ENCODE data around the gene COX5A. TPM values are rescaled to one million over a fixed set of nuclear protein-coding genes. Genes with fewer than 3 reads are reported as not detected.
"Not testable (repeated sequence)": the region's sequence is repeated elsewhere in the genome, so short reads cannot be mapped to it uniquely, and the experiment has no call there.

The COX5A gene
- total and polyA plus RNA-seq, 9 donors: 24.8 to 158 (median 75.0) TPM

- H3K27ac ChIP-seq: peak overlapping the region; percentile 31 to 80
Measured at GRCh38 chr15:74889390-74889882, 48.4 kb downstream of the COX5A start.

GRCh38 chr15:74888716-74889115 lies 49.2 kb downstream of the COX5A start:
- H3K27me3 ChIP-seq: no peaks in the 10 kb centered on the region
- H3K9me3 ChIP-seq: no peaks in the 10 kb centered on the region
- intact Hi-C loops (cut with DNase I): no loop called here
- no peak overlapping the region for H3K27ac ChIP-seq
- no peak for DNase-seq
- H3K4me3 ChIP-seq: no peak overlapping the region
- 79 to 87% (median 83%) methylated on average over 4 of the region's 4 CpGs for WGBS, 3 donors
- TF ChIP-seq POLR2A (IDR thresholded peaks at IDR 0.05) (no peak), EP300 (IDR thresholded peaks at IDR 0.05) (no peak), CTCF (IDR thresholded peaks at IDR 0.05) (no peak)
- no peaks in the 10 kb centered on the region for H3K36me3 ChIP-seq
- peaks cover 12% of the 10 kb centered on the region for H3K4me1 ChIP-seq (ENCODE audit: insufficient read depth)

More at GRCh38 chr15:74889390-74889882, 48.4 kb downstream of the COX5A start:
- Histone ChIP-seq H3K4me1 (ENCODE audit: insufficient read depth) (peaks cover 12% of the 10 kb centered on the region), H3K4me3 (peak overlapping the region; percentile 96), H3K9me3 (no peaks in the 10 kb centered on the region), H3K36me3 (no peaks in the 10 kb centered on the region), H3K27me3 (no peaks in the 10 kb centered on the region)
- TF ChIP-seq POLR2A (IDR thresholded peaks at IDR 0.05): no peak
- no peak for TF ChIP-seq CTCF (IDR thresholded peaks at IDR 0.05)
- no peak for TF ChIP-seq EP300 (IDR thresholded peaks at IDR 0.05)
- 4 to 10% (median 6%) methylated on average over 8 of the region's 8 CpGs for WGBS, 3 donors
- intact Hi-C loops (cut with DNase I): no loop called here
- DNase-seq: peak; percentile 30 to 64 (median 50)

GRCh38 chr15:74887537-74888193 lies 50.2 kb downstream of the COX5A start:
- H3K9me3 ChIP-seq; intact Hi-C loops (cut with DNase I); H3K27me3 ChIP-seq; H3K4me3 ChIP-seq; H3K27ac ChIP-seq; H3K36me3 ChIP-seq; DNase-seq: not testable (repeated sequence)
- peaks cover 12% of the 10 kb centered on the region for H3K4me1 ChIP-seq (ENCODE audit: insufficient read depth)
- 74 to 84% (median 81%) methylated on average over 10 of the region's 10 CpGs for WGBS, 3 donors

GRCh38 chr15:74885461-74885860 lies 52.4 kb downstream of the COX5A start:
- Histone ChIP-seq H3K27ac (no peak overlapping the region), H3K36me3 (no peaks in the 10 kb centered on the region), H3K4me3 (no peak overlapping the region), H3K4me1 (ENCODE audit: insufficient read depth) (peaks cover 12% of the 10 kb centered on the region), H3K27me3 (no peaks in the 10 kb centered on the region), H3K9me3 (no peaks in the 10 kb centered on the region)
- WGBS, 3 donors: 72 to 86% (median 76%) methylated on average over 5 of the region's 5 CpGs
- TF ChIP-seq EP300 (IDR thresholded peaks at IDR 0.05): no peak
- no peak for DNase-seq
- intact Hi-C loops (cut with DNase I): no loop called here

- WGBS, 3 donors: 61 to 72% (median 66%) methylated on average over 4 of the region's 4 CpGs
- TF ChIP-seq CTCF (IDR thresholded peaks at IDR 0.05): no peak
- TF ChIP-seq POLR2A (IDR thresholded peaks at IDR 0.05): no peak
- no peak for TF ChIP-seq EP300 (IDR thresholded peaks at IDR 0.05)
- peaks cover 10% of the 10 kb centered on the region for H3K4me1 ChIP-seq (ENCODE audit: insufficient read depth)
- no peak for DNase-seq
- no peak overlapping the region for H3K27ac ChIP-seq
- H3K4me3 ChIP-seq: no peak overlapping the region
- H3K36me3 ChIP-seq: no peaks in the 10 kb centered on the region
- H3K27me3 ChIP-seq: no peaks in the 10 kb centered on the region
- intact Hi-C loops (cut with DNase I): no loop called here
- H3K9me3 ChIP-seq: no peaks in the 10 kb centered on the region
Measured at GRCh38 chr15:74884428-74885223, 53.2 kb downstream of the COX5A start.
